HepG2 (cell line): ENCODE results near the gene TBC1D5. TPM values are rescaled to one million over a fixed set of nuclear protein-coding genes. Genes with fewer than 3 reads are reported as not detected.
A peak's percentile ranks its signal among the peaks of the same experiment; 100 is the strongest.

ENCODE experiments used
- ATAC-seq: fragments of 200-7000 bp; cut with Tn5 transposase; 3 replicates; pipeline ENCODE4 v1.9.1; 2020; ENCODE audit warnings: mild to moderate bottlenecking, moderate library complexity
- BruUV-seq: library from RNA; stranded (reverse); fragments of 400-500 nt; replicated peaks from 2 replicates; lab custom pipeline; 2021; lab: Mats Ljungman, UMichigan
- CTCF ChIA-PET: fragments of 300-600 bp; formaldehyde crosslinking; extraction: SDS; loops from one replicate; lab custom pipeline; 2021; ENCODE audit warnings: low total read pairs, inconsistent platforms, low intra/inter-chr PET ratio; lab: Yijun Ruan, JAX
- POLR2A ChIA-PET: fragments of 350-600 bp; sonication (Branson Sonifier 250); formaldehyde crosslinking; loops from one replicate; lab custom pipeline; 2020; ENCODE audit warnings: antibody characterized with exemption, inconsistent platforms; lab: Yijun Ruan, JAX
- DNase-seq: peaks from one replicate; pipeline ENCODE4 v3.0.0-alpha.2; 2015; ENCODE audit warnings: low spot score
- FAIRE-seq: peaks from 3 replicates; lab custom pipeline; 2011; peaks lifted over from hg19 to GRCh38; lab: Jason Lieb, UNC
- H2AFZ ChIP-seq: one replicate; pipeline ENCODE4 v1.6.1; 2011; ENCODE audit warnings: low read length, inconsistent platforms
- H3K27ac ChIP-seq: fragments of 300-600 bp; 3 replicates; pipeline ENCODE4 v1.8.0; 2011; ENCODE audit warnings: mixed run types, mild to moderate bottlenecking, mixed read lengths, low read length, inconsistent platforms; ENCODE audit not compliant: insufficient read depth; ENCODE audit errors: extremely low read length
- H3K27me3 ChIP-seq, 2 experiments: fragments of 200-600 bp in 1 of 2; 2 replicates in 1 of 2; 3 replicates in 1 of 2; pipeline versions ENCODE4 v1.6.0 to v1.8.0; 2011; ENCODE audit warnings: low read length in 2 of 2, mild to moderate bottlenecking in 2 of 2, moderate library complexity in 2 of 2, inconsistent platforms in 1 of 2; ENCODE audit not compliant: insufficient read depth in 2 of 2, control insufficient read depth in 1 of 2
- H3K36me3 ChIP-seq, 2 experiments: fragments of 200-600 bp in 1 of 2; replicated peaks in 1 of 2; 2 replicates in 1 of 2; 3 replicates in 1 of 2; pipeline versions ENCODE4 v1.5.1 to v1.8.0; 2011; ENCODE audit warnings: low read length in 2 of 2, inconsistent platforms in 1 of 2; ENCODE audit not compliant: insufficient read depth in 2 of 2, control insufficient read depth in 1 of 2
- H3K4me1 ChIP-seq: 2 replicates; pipeline ENCODE4 v1.5.1; 2012; ENCODE audit warnings: low read length, inconsistent platforms; ENCODE audit not compliant: insufficient read depth
- H3K4me2 ChIP-seq: 2 replicates; pipeline ENCODE4 v1.6.0; 2011; ENCODE audit warnings: low read depth, low read length, inconsistent platforms
- H3K4me3 ChIP-seq, 3 experiments: fragments of 200-600 bp in 1 of 3; sonication (generic), shearing (Covaris generic) in 1 of 3; replicated peaks in 1 of 3; 2 replicates each; pipeline ENCODE4 v1.5.1; 2011 to 2016; ENCODE audit warnings: low read length in 3 of 3, inconsistent platforms in 2 of 3, low read depth in 2 of 3, mild to moderate bottlenecking in 2 of 3, control low read depth in 1 of 3, mixed read lengths in 1 of 3; ENCODE audit not compliant: insufficient read depth in 1 of 3
- H3K79me2 ChIP-seq: one replicate; pipeline ENCODE4 v1.6.1; 2011; ENCODE audit warnings: low read length, inconsistent platforms; ENCODE audit not compliant: insufficient read depth
- H3K9ac ChIP-seq: 2 replicates; pipeline ENCODE4 v1.6.0; 2011; ENCODE audit warnings: mild to moderate bottlenecking, low read depth, low read length, inconsistent platforms; ENCODE audit not compliant: insufficient read depth
- H3K9me3 ChIP-seq: 2 replicates; pipeline ENCODE4 v1.5.1; 2012; ENCODE audit warnings: mild to moderate bottlenecking, low read length
- H4K20me1 ChIP-seq: 2 replicates; pipeline ENCODE4 v1.6.0; 2011; ENCODE audit warnings: inconsistent platforms, mild to moderate bottlenecking, low read length, moderate library complexity; ENCODE audit not compliant: insufficient read depth
- CEBPB ChIP-seq: IDR thresholded peaks from 2 replicates; pipeline ENCODE4 v1.6.1; 2011; ENCODE audit warnings: low read depth, low read length, improper control_type of control experiment, borderline replicate concordance
- FOXC1 ChIP-seq: sonication (generic); formaldehyde crosslinking; IDR thresholded peaks from 2 replicates; pipeline ENCODE4 v1.8.0; 2022; ENCODE audit warnings: mild to moderate bottlenecking, missing genetic modification reagents, borderline replicate concordance
- GFI1 ChIP-seq: sonication (generic); formaldehyde crosslinking; IDR thresholded peaks from 2 replicates; pipeline ENCODE4 v1.5.0; 2020; ENCODE audit warnings: missing genetic modification reagents, mild to moderate bottlenecking, borderline replicate concordance
- KAT7 ChIP-seq: IDR thresholded peaks from 2 replicates; pipeline ENCODE4 v1.6.1; 2018; ENCODE audit warnings: borderline replicate concordance, missing compliant biosample characterization
- MTF2 ChIP-seq: sonication (generic); formaldehyde crosslinking; IDR thresholded peaks from 2 replicates; pipeline ENCODE4 v1.5.0; 2020; ENCODE audit warnings: missing genetic modification reagents, borderline replicate concordance
- TCF7L2 ChIP-seq: IDR thresholded peaks from 2 replicates; pipeline ENCODE4 v1.6.1; 2011; ENCODE audit warnings: mild to moderate bottlenecking, low read depth, low read length, moderate library complexity
- ZFP90 ChIP-seq: sonication (generic); formaldehyde crosslinking; IDR thresholded peaks from 2 replicates; pipeline ENCODE4 v1.8.0; 2022; ENCODE audit warnings: missing genetic modification reagents, mild to moderate bottlenecking, inconsistent platforms, borderline replicate concordance
- ZNF652 ChIP-seq: IDR thresholded peaks from 2 replicates; pipeline ENCODE4 v1.6.1; 2016; ENCODE audit warnings: low read depth, borderline replicate concordance
- ZNF780A ChIP-seq: sonication (generic); formaldehyde crosslinking; IDR thresholded peaks from 2 replicates; pipeline ENCODE4 v1.8.0; 2022; ENCODE audit warnings: mild to moderate bottlenecking, missing genetic modification reagents, moderate library complexity
- ZSCAN20 ChIP-seq: sonication (generic); formaldehyde crosslinking; IDR thresholded peaks from 2 replicates; pipeline ENCODE4 v1.4.0; 2020; ENCODE audit warnings: missing genetic modification reagents, mild to moderate bottlenecking, borderline replicate concordance
- WGBS: methylation state at CpG from one replicate; pipeline ENCODE4 v1.1.6; 2017; ENCODE audit warnings: low lambda C conversion rate; 5-methylcytosine and 5-hydroxymethylcytosine counted together
- in situ Hi-C: cut with HindIII; loops from 2 replicates; pipeline ENCODE4 v1.10.0; 2017; ENCODE audit warnings: low pct_unique_long_range_greater_than_20kb; ENCODE audit not compliant: extremely low pct_ligation_motif_present
- intact Hi-C: fragments of 100-400 bp; cut with micrococcal nuclease; formaldehyde crosslinking; loops from one replicate; pipeline ENCODE4 v1.10.0; 2022; ENCODE audit not compliant: unreplicated experiment
- polyA plus RNA-seq, 8 experiments: library from polyadenylated mRNA; depleted of rRNA in 3 of 8; stranded (reverse) in 7 of 8; unstranded in 1 of 8; fragments of >200 nt; fragmentation: Illumina TruSeq in 4 of 8; extraction: Trizol in 4 of 8; gene quantifications; 2 replicates each; pipeline versions ENCODE4 v1.2.1 to v1.2.3, GENCODE V29; 2011 to 2016; ENCODE audit warnings: low read depth in 4 of 8, missing spikeins in 1 of 8, mixed read lengths in 1 of 8; ENCODE audit not compliant: insufficient read depth in 1 of 8
- total RNA-seq, 5 experiments: library from RNA; depleted of rRNA; stranded (reverse); fragments of >200 nt; fragmentation: Illumina TruSeq; extraction: Trizol; gene quantifications; 2 replicates each; pipeline ENCODE4 v1.2.3, GENCODE V29; 2016; ENCODE audit warnings: low read depth in 1 of 5
- TF ChIP-seq, protein P1 (sequence below): sonication (generic); formaldehyde crosslinking; IDR thresholded peaks from 2 replicates; pipeline ENCODE4 v1.4.0; 2020; ENCODE audit warnings: missing genetic modification reagents, borderline replicate concordance
- TF ChIP-seq, protein P2 (sequence below): sonication (generic); formaldehyde crosslinking; IDR thresholded peaks from 2 replicates; pipeline ENCODE4 v1.5.1; 2020; ENCODE audit warnings: missing genetic modification reagents, mild to moderate bottlenecking, borderline replicate concordance

The TBC1D5 gene
- total and polyA plus RNA-seq, 2 of the 13 experiments (the other 11 are each of a cell fraction or from before 2014, with no cell fraction given), result 19.2 to 33.3 TPM

DNA sequence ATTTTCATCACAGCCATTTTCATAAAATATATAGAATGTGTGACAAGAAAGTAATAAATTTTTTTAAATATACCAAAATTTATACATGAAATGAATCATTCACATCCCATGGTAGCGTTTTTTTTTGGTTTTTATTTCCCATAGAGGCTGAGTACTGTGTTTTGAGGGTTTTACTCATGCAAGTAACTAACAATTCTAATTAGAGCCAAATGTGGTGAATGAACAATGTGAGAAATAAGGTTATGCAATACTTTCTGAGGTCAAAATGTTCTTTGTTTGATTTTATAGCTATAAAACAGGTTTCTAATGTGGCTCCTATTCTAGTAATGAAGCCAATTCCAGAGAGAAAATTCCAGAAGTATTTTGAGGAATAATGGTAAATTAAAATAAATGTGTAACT lies 386.8 kb downstream of the TBC1D5 start:
- in situ Hi-C loops (no loop called here), intact Hi-C loops (no loop called here)
- Histone ChIP-seq H4K20me1 (no peaks in the 10 kb centered on the region), H3K36me3 (no peaks in the 10 kb centered on the region), H3K79me2 (no peaks in the 10 kb centered on the region), H3K4me3 (no peak overlapping the region), H3K9ac (no peak overlapping the region), H3K4me1 (no peaks in the 10 kb centered on the region), H2AFZ (no peak overlapping the region), H3K9me3 (no peaks in the 10 kb centered on the region), H3K4me2 (no peak overlapping the region), H3K27me3 (no peaks in the 10 kb centered on the region), H3K27ac (no peak overlapping the region)
- ATAC-seq, result no peak
- TF ChIP-seq GFI1 (CRISPR knock-in tag), result no peak
- TF ChIP-seq FOXC1 (CRISPR knock-in tag), result no peak
- 0 out of 2 replicates have a peak, but pooled peaks have one; percentile 6 for TF ChIP-seq CEBPB
- POLR2A ChIA-PET, result no interaction called here
- no peak for FAIRE-seq
- no TSS peak for BruUV-seq
- 90% methylated on average over 1 of the region's 1 CpG for WGBS
- no peak for DNase-seq
- CTCF ChIA-PET, result no interaction called here

DNA sequence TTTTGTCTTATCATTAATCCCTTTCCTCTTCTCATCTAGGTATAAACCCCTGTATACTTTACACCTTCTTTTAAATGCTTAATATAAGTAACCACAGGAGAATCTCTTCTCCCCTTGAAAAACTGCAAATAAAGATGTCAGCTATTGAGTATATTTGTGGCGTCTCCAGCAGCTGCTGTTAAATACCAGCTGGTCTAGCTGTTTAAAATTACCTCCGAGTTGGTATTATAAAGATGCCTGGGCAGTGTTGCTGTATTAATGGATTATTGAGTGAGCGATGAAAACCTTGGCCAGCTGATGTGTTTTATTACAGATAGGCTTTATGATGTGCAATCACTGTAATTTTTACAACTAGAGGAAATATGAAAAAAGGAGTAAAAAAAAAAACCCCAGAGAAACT lies 388.1 kb downstream of the TBC1D5 start:
- FAIRE-seq (no peak), DNase-seq (no peak), ATAC-seq (no peak)
- POLR2A ChIA-PET, result no interaction called here
- Histone ChIP-seq H3K9ac (no peak overlapping the region), H3K27ac (no peak overlapping the region), H3K4me1 (no peaks in the 10 kb centered on the region), H3K36me3 (no peaks in the 10 kb centered on the region), H3K4me2 (no peak overlapping the region), H3K27me3 (no peaks in the 10 kb centered on the region), H2AFZ (no peak overlapping the region), H3K4me3 (no peak overlapping the region), H3K9me3 (no peaks in the 10 kb centered on the region), H3K79me2 (no peaks in the 10 kb centered on the region), H4K20me1 (no peaks in the 10 kb centered on the region)
- BruUV-seq, result no TSS peak
- in situ Hi-C loops (no loop called here), intact Hi-C loops (no loop called here)
- WGBS, result 95% methylated on average over 3 of the region's 3 CpGs
- CTCF ChIA-PET, result no interaction called here
- TF ChIP-seq ZNF780A (CRISPR knock-in tag) (no peak), TCF7L2 (no peak), ZFP90 (CRISPR knock-in tag) (no peak), MTF2 (CRISPR knock-in tag) (no peak), ZNF652 (CRISPR knock-in tag) (no peak), ZSCAN20 (CRISPR knock-in tag) (no peak), KAT7 (CRISPR knock-in tag) (no peak)
- TF ChIP-seq, protein P1, sequence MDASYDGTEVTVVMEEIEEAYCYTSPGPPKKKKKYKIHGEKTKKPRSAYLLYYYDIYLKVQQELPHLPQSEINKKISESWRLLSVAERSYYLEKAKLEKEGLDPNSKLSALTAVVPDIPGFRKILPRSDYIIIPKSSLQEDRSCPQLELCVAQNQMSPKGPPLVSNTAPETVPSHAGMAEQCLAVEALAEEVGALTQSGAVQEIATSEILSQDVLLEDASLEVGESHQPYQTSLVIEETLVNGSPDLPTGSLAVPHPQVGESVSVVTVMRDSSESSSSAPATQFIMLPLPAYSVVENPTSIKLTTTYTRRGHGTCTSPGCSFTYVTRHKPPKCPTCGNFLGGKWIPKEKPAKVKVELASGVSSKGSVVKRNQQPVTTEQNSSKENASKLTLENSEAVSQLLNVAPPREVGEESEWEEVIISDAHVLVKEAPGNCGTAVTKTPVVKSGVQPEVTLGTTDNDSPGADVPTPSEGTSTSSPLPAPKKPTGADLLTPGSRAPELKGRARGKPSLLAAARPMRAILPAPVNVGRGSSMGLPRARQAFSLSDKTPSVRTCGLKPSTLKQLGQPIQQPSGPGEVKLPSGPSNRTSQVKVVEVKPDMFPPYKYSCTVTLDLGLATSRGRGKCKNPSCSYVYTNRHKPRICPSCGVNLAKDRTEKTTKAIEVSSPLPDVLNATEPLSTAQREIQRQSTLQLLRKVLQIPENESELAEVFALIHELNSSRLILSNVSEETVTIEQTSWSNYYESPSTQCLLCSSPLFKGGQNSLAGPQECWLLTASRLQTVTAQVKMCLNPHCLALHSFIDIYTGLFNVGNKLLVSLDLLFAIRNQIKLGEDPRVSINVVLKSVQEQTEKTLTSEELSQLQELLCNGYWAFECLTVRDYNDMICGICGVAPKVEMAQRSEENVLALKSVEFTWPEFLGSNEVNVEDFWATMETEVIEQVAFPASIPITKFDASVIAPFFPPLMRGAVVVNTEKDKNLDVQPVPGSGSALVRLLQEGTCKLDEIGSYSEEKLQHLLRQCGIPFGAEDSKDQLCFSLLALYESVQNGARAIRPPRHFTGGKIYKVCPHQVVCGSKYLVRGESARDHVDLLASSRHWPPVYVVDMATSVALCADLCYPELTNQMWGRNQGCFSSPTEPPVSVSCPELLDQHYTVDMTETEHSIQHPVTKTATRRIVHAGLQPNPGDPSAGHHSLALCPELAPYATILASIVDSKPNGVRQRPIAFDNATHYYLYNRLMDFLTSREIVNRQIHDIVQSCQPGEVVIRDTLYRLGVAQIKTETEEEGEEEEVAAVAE, result no peak
- TF ChIP-seq, protein P2, sequence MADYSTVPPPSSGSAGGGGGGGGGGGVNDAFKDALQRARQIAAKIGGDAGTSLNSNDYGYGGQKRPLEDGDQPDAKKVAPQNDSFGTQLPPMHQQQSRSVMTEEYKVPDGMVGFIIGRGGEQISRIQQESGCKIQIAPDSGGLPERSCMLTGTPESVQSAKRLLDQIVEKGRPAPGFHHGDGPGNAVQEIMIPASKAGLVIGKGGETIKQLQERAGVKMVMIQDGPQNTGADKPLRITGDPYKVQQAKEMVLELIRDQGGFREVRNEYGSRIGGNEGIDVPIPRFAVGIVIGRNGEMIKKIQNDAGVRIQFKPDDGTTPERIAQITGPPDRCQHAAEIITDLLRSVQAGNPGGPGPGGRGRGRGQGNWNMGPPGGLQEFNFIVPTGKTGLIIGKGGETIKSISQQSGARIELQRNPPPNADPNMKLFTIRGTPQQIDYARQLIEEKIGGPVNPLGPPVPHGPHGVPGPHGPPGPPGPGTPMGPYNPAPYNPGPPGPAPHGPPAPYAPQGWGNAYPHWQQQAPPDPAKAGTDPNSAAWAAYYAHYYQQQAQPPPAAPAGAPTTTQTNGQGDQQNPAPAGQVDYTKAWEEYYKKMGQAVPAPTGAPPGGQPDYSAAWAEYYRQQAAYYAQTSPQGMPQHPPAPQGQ, result no peak
